Lower leg skin (tissue), 4 donors: ENCODE results near the gene ST6GALNAC2. TPM values are rescaled to one million over a fixed set of nuclear protein-coding genes. Genes with fewer than 3 reads are reported as not detected.
A peak's percentile ranks its signal among the peaks of the same experiment; 100 is the strongest.

Experiments used
- DNase-seq, 2 donors: peaks; one replicate each; pipeline ENCODE4 v3.0.0-alpha.2; 2019; ENCODE audit warnings: low spot score in 2 of 2
- H3K4me3 ChIP-seq: fragments of 200-600 bp; sonication (generic); 2 replicates; pipeline ENCODE4 v1.5.1; 2017; ENCODE audit warnings: mild to moderate bottlenecking, low read depth; ENCODE audit not compliant: poor library complexity, severe bottlenecking
- POLR2A ChIP-seq, 2 donors: fragments of 450-650 bp; IDR thresholded peaks; one replicate each; pipeline ENCODE4 v1.6.1; 2016 to 2017; ENCODE audit warnings: antibody characterized with exemption in 2 of 2, mild to moderate bottlenecking in 1 of 2, moderate library complexity in 1 of 2
- WGBS, 2 donors: methylation state at CpG; one replicate each; pipeline ENCODE4 v1.1.5; 2018; 5-methylcytosine and 5-hydroxymethylcytosine counted together
- intact Hi-C: fragments of 100-400 bp; cut with DNase I; formaldehyde crosslinking; loops from one replicate; pipeline ENCODE4 v1.15.0; 2023; ENCODE audit warnings: low total_unique reads
- total RNA-seq, 4 donors: library from RNA; depleted of rRNA; stranded (reverse); fragments of >200 nt; gene quantifications; one replicate each; pipeline ENCODE4 v1.1.0, GENCODE V29; 2016
- TF ChIP-seq, protein P1 (sequence below), 3 donors: fragments of 450-650 bp; IDR thresholded peaks; one replicate each; pipeline ENCODE4 v1.5.1; 2016; ENCODE audit warnings: antibody characterized with exemption in 3 of 3, mild to moderate bottlenecking in 3 of 3, moderate library complexity in 2 of 3

Gene ST6GALNAC2
- total RNA-seq, 4 donors from 2014 or later, result 64.8 to 101 (median 76.5) TPM

DNA sequence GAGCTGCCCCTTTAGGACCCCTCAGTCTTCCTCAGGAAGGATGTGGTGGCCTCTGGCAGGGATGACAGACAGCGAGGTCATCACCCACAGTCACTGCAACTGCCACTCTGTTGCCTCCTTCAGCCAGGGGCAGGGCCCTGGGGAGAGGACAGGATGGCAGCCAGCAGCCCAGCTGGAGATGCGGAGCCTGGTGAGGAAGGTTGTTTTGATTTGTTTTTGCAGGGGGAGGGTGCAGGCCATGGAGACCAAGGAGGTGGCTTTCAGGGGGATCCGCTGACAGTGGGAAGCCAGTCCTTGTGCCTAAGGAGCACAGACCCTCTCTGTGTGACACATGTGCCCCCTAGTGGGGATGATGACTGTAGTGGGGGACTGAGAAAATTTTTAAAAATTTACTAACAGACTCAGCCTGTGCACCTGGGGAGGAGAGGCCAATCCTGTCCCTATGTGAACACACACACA, 38.4 kb downstream of the ST6GALNAC2 start:
- DNase-seq, result peak in 1 of 2 donors; percentile 87
- H3K4me3 ChIP-seq, result no peak overlapping the region
- intact Hi-C loops, result no loop called here
- WGBS, 2 donors, result 45 to 66% methylated on average over 3 of the region's 3 CpGs
- TF ChIP-seq, protein P1, sequence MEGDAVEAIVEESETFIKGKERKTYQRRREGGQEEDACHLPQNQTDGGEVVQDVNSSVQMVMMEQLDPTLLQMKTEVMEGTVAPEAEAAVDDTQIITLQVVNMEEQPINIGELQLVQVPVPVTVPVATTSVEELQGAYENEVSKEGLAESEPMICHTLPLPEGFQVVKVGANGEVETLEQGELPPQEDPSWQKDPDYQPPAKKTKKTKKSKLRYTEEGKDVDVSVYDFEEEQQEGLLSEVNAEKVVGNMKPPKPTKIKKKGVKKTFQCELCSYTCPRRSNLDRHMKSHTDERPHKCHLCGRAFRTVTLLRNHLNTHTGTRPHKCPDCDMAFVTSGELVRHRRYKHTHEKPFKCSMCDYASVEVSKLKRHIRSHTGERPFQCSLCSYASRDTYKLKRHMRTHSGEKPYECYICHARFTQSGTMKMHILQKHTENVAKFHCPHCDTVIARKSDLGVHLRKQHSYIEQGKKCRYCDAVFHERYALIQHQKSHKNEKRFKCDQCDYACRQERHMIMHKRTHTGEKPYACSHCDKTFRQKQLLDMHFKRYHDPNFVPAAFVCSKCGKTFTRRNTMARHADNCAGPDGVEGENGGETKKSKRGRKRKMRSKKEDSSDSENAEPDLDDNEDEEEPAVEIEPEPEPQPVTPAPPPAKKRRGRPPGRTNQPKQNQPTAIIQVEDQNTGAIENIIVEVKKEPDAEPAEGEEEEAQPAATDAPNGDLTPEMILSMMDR (IDR thresholded peaks at IDR 0.05), result peak in 1 of 3 donors; percentile 70
- no peak for TF ChIP-seq POLR2A (IDR thresholded peaks at IDR 0.05)

DNA sequence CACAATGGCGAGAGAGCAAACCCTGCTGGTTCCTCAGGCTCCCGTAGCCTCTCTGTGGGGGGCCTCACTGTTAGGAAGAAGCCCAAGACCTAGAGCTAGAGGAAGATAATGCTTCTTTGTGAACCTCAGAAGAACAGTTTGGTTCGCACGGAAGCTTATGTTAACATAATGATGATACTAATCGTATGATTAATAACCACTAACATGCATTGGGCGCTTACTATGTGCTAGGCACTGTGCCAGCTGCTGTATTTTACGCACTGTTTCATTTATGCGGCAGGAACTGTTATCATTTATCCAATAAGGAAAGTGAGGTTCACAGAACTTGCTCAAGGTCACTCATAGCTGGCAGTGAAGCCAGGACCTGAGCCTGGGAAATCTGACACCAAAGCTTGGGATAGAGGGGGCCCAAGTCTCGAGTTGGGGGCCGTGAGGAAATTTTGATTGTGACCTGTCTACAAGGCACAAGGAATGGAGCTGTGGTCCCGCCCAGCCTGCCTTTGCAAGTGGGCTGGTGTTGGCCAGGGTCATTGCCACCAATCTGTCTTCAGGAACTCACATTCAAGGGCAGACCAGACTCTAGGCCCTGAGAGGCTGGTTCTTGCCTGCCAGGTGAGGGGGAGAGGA, 39.0 kb downstream of the ST6GALNAC2 start:
- 62 to 63% methylated on average over 10 to 11 of the region's 11 CpGs for WGBS, 2 donors
- intact Hi-C loops, result no loop called here
- TF ChIP-seq, protein P1 (IDR thresholded peaks at IDR 0.05), result no peak
- TF ChIP-seq POLR2A (IDR thresholded peaks at IDR 0.05), result no peak
- H3K4me3 ChIP-seq, result no peak overlapping the region
- peak in 1 of 2 donors; percentile 86 for DNase-seq

DNA sequence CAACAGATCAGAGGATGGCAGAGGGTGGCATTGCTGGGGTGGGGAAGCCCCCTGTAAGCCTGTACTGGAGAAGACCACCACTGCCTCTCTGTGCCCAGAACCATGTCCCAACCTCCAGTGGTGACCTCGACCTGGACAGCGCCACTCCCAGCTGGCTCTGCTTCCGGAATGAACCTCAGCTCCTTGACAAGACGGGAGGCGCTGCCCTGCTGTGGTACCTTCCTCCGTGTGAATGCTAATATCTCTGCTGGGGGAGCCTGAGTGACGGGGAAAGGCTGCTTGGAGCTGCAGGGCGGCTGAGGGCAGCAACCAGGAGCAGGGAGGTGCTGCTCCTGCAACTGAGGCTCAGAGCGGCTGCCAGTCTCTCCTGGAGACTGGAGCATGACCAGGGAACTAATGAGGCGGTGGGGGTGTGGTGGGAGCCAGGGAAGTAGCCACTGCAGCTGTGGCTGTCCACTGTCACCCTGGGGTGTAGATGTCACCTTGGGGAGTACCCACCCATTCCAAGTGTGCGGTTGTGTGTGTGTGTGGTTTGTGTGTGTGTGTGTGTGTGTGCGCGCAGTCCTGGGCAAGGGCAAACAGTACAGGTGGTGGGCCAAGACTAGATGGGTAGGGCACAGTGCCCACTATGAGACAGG, 39.6 kb downstream of the ST6GALNAC2 start:
- intact Hi-C loops, result no loop called here
- TF ChIP-seq POLR2A (IDR thresholded peaks at IDR 0.05), result no peak
- TF ChIP-seq, protein P1 (IDR thresholded peaks at IDR 0.05), result no peak
- H3K4me3 ChIP-seq, result no peak overlapping the region
- DNase-seq, result no peak
- 72 to 77% methylated on average over 13 of the region's 13 CpGs for WGBS, 2 donors

DNA sequence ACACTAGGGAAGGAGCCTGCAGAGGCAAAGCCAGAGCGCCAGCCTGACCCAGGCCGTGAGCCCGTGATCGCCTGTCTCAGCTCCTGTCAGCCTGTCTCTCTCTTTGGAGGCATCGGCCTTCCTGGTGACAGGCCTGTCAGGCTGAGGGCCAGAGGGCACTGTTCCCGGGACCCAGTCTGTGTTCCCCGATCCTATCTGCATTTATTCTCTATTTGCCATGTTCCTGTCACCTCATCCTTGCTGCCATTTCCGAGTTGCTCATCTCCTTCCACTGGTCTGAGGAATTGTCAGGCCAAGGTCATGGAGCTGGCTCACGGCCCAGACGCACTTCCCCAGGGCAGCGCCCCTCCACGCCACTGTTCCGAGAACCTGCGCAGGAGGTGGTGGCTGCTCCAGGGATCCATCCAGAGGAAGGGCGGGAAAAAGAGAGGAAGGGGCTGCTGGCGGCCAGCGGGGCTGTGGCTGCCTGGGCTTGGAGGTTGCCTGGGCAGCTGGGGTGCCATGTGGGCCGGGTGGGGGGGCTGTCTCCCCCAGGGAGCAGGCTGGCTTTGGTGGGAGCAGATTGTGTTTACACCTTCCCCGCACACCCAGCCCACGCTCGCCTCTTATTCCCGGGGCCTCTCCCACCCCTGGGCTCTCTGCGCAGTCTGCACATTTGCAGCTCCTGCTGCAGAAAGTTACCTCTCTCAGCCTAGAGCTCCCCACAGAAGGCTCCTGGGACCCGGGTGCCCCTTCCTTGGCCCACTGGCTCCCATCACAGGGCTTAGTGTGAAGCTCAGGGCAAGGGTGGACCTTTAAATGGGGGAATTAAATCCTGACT, 40.9 kb downstream of the ST6GALNAC2 start:
- 60 to 67% methylated on average over 23 to 24 of the region's 24 CpGs for WGBS, 2 donors
- intact Hi-C loops, result no loop called here
- no peak for DNase-seq
- no peak overlapping the region for H3K4me3 ChIP-seq
- TF ChIP-seq POLR2A (IDR thresholded peaks at IDR 0.05), result no peak
- TF ChIP-seq, protein P1 (IDR thresholded peaks at IDR 0.05), result no peak

DNA sequence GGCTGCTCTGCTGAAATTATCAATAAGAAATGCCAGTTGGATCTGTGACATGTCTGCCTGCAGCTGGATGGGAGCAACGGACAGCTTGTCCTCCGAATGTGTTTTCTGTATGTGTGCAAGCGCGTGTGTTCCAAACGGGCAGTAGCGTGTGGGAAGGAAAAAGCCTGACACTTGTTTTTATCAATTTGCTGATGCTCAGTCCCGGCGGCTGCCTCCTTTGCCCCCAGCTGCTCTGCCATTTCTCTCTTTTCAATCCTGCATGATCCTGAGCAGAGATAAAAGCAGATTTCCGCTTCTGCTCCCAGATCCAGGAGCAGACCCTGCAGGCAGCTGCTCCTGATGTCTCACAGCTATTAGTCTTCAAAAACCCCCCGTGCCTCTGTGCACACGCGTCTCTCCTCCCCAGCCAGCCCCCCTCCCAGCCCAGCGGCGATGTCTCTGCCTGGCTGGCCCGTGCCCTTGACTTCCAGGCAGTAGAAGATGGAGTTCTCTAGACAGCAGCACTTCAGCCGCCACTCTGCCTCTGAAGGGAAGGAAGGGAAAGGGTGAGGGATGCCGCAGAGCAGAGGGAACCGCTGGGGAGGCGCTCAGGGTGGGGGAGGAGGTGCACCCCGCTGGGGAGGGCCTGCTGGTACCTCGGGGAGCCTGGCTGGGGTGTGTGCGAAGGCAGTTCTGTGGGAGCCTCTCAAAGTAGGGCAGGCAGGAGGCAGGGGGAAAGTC, 41.7 kb downstream of the ST6GALNAC2 start:
- no peak overlapping the region for H3K4me3 ChIP-seq
- 35 to 37% methylated on average over 22 of the region's 22 CpGs for WGBS, 2 donors
- DNase-seq, result peak in 1 of 2 donors; percentile 83
- TF ChIP-seq, protein P1 (IDR thresholded peaks at IDR 0.05), result no peak
- no peak for TF ChIP-seq POLR2A (IDR thresholded peaks at IDR 0.05)
- intact Hi-C loops, result no loop called here
